ENCODE data around the gene NHS.

The NHS gene

GRCh38 chrX:17744896-17745523 lies 370.0 kb downstream of the NHS start:
- H3K4me3 ChIP-seq (ENCODE audit: low read depth, low read length) = no peak overlapping the region
- no peak for TF ChIP-seq CTCF (IDR thresholded peaks at IDR 0.05; ENCODE audit: low read depth, low read length)

- no peak for TF ChIP-seq CTCF (IDR thresholded peaks at IDR 0.05; ENCODE audit: low read depth, low read length)
- no peak overlapping the region for H3K4me3 ChIP-seq (ENCODE audit: low read depth, low read length)
Observed at GRCh38 chrX:17747692-17748091, 372.7 kb downstream of the NHS start.

GRCh38 chrX:17748684-17749083 lies 373.7 kb downstream of the NHS start:
- no peak for TF ChIP-seq CTCF (IDR thresholded peaks at IDR 0.05; ENCODE audit: low read depth, low read length)
- H3K4me3 ChIP-seq (ENCODE audit: low read depth, low read length) = no peak overlapping the region

GRCh38 chrX:17750436-17750835 lies 375.4 kb downstream of the NHS start:
- no peak for TF ChIP-seq CTCF (IDR thresholded peaks at IDR 0.05; ENCODE audit: low read depth, low read length)
- no peak overlapping the region for H3K4me3 ChIP-seq (ENCODE audit: low read depth, low read length)

- no peak for TF ChIP-seq CTCF (IDR thresholded peaks at IDR 0.05; ENCODE audit: low read depth, low read length)
- H3K4me3 ChIP-seq (ENCODE audit: low read depth, low read length) = no peak overlapping the region
Observed at GRCh38 chrX:17758382-17758781, 383.4 kb downstream of the NHS start.

- TF ChIP-seq CTCF (IDR thresholded peaks at IDR 0.05; ENCODE audit: low read depth, low read length) = no peak
- no peak overlapping the region for H3K4me3 ChIP-seq (ENCODE audit: low read depth, low read length)
Observed at GRCh38 chrX:17759990-17760389, 385.0 kb downstream of the NHS start.

- no peak for TF ChIP-seq CTCF (IDR thresholded peaks at IDR 0.05; ENCODE audit: low read depth, low read length)
- no peak overlapping the region for H3K4me3 ChIP-seq (ENCODE audit: low read depth, low read length)
Observed at GRCh38 chrX:17767734-17768133, 392.7 kb downstream of the NHS start.

Measured in WI38 (cell line).